GM21619 (cell line): ENCODE data around the gene TUBGCP2.

Experiments used
- ATAC-seq: cut with Tn5 transposase; IDR thresholded peaks from one replicate; pipeline ENCODE4 v1.9.1; 2021; ENCODE audit not compliant: unreplicated experiment

TUBGCP2 gene

DNA sequence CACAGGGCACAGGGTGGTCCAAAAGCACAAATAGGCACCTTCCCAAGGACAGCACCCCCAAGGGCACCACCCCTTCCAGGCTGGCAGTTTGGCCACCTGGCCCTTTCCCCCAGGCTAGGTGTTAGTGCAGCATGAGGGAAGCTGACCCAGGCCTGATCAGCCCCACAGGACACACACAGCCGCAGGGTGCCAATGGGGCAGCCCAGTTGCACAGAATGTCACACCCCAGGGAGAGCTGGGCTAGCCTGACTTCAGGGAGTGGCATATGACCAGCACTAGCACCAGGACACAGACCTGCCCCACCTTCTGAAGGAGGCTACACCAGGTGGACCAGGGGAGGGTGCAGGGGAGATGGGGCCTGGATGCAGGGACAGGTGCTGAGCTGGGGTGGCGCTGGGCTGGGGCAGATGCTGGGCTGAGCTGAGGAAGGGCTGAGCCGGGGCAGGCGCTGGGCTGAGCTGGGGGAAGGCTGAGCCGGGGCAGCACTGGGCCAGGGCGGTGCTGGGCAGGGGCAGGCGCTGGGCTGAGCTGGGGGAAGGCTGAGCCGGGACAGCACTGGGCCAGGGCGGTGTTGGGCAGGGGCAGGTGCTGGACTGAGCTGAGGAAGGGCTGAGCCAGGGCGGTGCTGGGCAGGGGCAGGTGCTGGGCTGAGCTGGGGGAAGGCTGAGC lies 28.1 kb downstream of the TUBGCP2 start:
- no peak for ATAC-seq

DNA sequence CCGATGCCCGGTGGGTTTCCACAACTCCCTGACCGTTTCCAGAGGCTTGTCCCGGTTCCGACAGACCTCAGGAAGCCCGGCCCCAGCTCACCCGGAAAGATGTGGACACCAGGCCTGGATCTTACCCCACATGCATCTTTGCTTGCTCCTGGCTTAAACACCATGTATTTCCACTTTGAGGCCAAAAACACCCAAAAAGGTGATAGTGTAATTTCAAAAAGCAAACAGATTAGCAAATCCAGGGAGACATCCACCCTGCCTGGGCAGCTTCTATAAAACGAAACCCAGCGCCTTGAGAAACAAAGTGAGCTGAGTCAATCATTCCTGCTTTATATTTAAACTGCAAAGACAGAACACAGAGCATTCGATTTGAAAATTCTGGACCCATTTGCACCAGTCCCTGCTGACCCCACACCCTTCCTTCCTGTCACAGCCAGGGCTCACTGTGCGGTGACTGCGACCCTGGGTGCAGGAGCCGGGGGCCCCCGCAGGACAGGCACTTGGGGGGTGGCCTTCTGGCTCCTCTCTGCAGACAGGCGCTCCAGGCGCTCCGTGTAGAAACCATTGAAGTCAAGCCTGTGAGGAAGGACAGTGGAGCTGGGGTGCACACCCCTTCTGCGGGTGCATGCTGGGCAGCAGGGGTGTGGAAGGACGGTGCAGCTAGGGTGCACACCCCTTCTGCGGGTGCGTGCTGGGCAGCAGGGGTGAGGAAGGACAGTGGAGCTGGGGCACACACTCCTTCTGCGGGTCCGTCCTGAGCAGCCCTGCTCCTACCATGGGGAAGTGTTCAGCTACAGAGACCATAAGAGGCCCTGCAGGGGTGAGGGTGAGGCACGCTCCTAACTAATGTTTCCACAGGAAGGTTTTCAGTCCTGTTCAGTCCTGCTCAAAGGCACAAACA lies 29.1 kb downstream of the TUBGCP2 start:
- no peak for ATAC-seq

DNA sequence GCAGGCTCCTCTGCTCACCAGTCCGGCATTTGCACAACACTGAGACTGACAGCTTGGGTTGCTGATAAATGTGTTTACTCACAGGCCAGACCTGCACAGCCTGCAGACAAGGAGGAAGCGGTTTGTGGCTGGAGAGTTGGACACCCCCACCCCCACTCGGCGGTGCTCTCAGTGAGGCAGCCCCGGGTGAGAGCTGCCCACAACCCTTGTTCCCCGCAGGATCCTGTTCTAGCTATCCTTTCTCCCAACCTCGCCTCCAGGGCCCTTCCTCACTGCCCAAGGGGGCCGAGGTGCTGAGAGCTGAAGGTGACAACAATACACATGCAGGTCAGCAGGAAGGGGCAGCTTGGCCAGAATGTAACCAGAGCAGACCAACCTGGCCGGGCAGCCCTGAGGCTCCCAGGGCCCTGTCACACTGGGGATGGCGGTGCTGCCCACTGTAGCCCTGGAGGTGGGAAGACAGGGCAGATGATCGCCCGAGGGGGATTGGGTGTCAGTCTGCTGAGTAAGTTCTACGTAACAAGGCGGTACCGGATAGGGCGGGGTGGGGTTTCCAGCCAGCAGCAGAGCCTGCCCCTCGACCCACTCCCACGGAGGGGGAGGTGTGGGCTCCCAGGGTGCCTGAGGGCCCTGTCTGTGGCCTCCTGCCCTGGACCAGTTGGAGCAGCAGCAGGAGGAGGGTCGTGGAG lies 30.0 kb downstream of the TUBGCP2 start:
- peak; percentile 40 for ATAC-seq

DNA sequence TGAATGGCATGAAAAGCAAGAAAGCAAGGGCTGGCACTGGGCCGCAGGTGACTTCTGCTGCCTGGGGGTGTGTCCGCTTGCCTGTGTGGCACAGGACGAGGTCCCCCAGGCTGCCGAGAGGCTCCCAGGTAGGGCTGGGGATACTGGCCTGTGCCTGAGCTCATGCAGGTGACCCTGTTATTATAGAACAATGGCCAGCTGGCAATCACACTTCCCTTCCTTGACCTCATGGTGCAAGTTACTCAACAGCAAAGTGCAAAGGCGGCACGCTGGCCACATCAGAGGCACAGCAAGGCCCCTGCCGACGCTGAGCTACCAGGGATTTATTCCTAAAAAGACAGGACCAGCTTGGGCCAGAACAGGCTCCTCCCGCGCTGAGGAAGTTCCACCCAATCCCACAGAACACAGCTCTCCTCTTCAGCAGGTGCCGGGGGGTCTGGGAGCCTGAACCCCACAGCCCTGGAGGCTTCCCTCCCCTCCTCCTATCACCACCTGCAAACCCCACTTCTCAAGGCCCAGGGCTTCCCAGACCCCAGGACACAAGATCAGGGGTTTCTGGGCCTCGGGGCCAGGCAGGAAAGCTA lies 30.6 kb downstream of the TUBGCP2 start:
- no peak for ATAC-seq

DNA sequence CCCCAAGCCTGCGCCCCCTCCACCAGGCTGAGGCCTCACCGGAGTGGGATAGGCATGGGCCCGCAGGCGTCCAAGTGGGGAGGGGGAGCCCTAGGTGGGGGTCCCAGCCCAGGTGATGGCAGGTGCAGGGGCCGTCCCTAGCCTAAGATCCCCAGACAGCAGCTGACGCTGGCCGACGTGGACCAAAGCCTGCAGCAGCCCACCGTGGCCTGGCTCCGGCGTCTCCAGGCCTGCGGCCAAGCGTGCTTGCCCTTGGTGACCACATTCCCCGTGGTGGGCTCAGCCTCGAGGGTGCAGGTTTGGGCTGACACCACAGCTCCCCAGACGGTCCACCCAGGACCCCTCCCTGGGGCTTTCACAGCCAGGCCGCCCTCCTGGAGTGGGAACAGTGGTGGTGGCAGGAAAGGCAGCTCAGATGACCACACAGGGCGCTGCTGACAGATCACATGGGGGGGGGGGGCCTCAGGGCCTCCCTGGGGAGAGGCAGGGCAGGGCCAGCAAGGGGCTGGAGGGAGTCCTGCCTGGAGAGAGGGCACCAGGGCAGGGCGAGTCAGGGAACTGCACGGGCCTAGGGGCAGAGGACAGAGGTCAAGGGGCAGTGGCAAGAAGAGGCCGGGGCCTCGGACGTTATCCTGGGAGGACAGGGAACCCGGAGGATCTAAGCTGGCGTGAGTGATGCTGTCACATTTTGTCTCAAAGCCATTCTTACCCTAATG lies 31.2 kb downstream of the TUBGCP2 start:
- ATAC-seq = no peak

DNA sequence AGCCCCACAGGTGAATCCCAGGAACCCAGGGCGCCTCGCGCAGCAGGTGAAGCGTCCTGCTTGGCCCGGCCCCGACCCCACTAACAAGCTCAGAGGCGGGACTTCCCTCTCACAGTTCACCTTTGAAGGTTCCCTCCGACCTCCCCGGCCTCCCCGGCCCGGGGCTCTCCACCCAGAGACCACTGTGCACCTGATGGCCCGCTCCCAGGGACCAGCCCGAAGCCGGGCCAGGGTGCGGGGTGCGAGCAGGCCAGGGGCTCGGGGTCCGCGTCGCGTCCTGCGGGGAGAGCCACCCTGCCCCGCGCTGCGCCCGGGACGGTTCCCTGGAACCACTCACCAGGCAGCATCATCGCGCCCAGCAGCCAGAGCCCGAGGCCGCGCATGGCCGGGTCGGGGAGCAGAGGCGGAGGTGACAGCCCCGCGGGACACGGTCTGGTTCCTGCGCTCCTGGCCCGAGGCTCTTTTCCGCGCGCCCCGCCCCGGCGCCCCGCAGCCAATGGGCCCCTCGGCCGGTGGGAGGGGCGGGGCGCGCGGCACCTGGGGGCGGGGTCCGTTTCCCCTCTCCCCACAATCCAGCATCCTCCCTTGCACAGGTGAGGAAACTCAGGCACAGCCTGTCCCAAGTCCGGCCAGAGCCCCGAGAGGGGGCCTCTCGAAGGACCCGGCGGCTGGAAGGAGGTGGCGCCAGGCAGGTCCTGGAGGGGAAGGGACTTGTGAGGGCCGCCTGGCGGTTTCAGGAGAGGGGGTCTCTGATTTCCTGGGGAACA lies 32.1 kb downstream of the TUBGCP2 start, which contains the start of gene ADAM8:
TSS of gene ADAM8 (minus strand) at position 434 of the 767 bp plus-strand sequence. CDS start at position 383, 51 bp downstream.
- ATAC-seq = peak; percentile 46

DNA sequence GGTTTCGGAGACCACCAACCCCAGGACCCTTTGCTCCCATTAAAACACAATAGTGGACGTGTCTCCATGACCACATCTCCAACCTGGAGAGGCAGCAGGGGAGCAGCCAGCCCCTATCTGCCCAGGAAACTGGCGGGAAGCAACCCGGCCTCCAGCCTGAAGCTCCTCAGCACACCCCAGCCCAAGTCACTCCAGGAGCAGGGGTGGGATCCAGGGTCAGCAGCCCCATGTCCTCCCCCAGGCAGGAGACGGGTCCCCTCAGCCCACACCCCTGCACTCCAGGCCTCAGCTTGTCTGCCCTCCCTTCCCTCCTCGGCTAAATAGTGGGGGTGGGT lies 32.6 kb downstream of the TUBGCP2 start:
- ATAC-seq = peak; percentile 0

DNA sequence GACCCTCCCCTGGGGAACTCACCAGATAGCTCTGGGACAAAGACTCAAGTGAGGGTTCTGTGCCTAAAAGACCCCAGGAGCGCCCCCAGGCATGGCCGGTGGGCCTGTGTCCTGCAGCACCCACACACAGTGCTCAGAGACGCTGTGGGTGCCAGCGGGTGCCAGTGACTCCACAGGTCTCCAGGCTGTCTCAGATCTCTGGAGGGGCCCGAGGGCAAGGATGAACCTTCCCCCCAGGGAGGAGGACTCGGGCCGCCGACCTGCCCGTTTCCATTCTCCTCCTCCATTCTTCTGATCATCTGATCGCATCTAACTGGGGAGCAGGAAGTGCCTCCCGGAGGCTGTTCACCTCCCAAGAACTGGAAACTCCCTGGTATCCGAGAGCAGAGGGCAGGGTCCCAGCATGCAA lies 33.0 kb downstream of the TUBGCP2 start:
- peak; percentile 26 for ATAC-seq

DNA sequence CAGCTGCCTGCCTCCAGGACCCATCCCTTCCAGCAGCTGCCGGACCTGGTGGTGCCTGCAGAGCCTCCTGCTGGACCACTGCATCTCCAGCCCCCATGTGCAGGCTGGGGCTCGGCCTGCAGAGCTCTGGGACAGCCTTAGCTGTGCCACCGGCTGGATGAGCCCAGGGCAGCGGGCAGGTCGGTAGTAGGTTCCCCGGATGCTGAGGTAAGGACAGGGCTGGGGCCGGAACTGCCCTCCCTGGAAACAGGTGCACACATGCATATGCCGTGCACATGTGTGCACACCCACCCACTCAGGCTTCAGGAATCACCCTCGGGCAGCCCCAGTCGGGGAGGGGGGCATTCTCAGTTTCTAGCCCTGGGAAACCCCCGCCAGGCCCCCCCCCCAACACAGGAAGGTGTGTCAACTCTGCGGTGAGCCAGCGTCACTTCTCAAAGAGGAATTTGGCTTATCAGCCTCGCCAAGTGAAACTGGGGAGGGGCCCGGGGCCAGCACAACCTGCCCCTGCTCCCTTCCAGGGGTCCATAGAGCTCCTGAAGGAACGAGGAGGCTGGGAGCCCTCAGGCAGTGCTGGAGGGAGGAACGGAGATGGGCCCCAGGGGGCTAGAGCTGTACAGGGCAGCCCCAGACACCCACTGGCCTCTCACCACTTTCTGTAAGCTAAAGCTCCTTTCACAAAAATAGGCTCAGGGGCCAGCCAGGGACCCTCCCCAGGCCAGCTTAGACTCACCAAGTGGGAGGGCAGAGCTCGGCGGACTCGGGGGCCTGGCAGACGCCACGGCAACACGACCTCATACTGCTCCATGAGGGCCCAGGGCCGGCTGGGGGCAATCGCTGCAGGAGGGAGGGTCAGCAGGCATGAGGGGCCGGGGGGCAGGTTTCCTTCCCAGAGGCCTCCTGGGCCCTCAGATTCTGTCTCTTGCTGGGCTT lies 33.7 kb downstream of the TUBGCP2 start:
- ATAC-seq = peak; percentile 45

DNA sequence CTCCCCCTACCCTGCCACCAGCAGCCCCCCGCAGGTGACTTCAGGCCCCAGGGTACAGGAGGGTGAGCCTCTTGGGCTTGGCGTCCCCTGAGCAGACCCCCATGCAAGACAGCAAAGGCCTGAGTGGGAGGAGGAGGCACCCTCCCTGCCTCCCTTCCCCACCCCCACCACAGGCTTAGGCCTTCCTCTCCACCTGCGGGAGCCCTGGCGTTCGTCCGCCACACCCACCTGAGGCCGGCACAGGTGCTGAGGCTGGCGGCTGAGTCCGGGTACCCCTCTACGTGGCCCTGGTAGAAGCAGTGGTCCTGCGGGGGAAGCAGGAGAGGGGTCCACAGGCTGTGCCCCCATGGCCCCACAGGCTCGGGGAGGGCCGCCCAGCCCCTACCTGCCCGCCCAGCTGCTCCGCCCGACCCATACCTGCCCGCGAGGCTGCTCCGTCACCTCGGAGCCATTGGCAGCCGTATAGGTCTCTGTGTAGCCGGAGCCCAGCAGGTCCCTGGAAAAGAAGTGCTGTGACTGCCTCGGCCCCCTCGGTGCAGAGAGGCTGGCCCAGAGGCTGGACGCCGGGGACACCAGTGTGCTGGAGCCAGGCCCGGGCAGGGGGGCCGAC lies 35.0 kb downstream of the TUBGCP2 start:
- ATAC-seq = no peak

DNA sequence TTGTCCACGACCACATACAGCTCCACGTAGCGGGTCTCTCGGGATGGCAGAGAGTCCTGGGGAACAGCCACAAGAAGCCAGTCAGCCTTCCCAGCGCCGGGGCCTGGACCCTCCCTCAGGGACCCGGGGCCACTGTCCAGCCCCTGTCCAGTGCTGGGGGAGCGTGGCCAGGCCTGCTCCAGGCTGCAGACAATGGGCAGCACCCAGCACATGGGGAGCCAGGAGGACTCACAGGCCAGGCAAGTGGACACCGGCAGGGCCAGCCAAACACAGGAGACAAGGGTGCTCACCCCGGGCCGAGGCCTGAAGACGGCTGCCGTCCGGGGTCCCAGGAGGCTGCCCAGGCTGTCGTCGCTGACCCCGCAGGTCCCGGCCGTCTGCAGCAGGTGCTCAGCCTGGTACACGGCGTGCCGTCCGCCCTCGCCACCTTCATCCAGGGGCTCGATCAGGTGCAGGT lies 35.7 kb downstream of the TUBGCP2 start:
- no peak for ATAC-seq

DNA sequence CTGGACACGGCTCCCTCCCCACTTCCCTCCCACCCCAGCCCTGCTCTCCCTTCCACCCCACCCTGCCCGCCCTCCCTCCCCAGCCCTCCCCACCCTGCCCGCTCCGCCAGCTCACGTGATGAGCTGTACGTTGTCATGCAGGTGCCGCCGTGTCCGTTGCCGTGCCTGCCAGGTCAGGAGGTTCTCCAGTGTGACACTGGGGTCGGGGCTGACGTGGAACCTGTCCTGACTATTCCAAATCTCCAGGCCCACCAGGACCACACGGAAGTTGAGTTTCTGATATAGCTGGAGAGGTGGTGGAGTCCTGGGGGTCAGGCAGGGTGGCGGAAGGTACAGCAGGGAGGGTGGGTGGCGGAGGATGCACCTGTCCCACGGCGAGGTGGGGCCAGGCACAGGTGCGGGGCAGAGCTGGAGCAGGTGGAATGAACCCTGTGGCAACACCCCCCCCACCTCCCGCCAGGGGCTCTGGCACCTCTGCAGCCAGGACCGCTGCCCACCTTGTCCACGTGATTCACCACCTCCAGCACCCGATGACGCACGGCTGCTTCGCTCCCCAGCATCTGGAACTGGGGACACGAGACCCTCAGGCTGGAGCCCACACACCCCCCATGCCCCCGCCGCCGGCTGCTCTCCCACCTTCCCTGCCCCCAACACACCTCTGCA lies 36.2 kb downstream of the TUBGCP2 start:
- no peak for ATAC-seq

DNA sequence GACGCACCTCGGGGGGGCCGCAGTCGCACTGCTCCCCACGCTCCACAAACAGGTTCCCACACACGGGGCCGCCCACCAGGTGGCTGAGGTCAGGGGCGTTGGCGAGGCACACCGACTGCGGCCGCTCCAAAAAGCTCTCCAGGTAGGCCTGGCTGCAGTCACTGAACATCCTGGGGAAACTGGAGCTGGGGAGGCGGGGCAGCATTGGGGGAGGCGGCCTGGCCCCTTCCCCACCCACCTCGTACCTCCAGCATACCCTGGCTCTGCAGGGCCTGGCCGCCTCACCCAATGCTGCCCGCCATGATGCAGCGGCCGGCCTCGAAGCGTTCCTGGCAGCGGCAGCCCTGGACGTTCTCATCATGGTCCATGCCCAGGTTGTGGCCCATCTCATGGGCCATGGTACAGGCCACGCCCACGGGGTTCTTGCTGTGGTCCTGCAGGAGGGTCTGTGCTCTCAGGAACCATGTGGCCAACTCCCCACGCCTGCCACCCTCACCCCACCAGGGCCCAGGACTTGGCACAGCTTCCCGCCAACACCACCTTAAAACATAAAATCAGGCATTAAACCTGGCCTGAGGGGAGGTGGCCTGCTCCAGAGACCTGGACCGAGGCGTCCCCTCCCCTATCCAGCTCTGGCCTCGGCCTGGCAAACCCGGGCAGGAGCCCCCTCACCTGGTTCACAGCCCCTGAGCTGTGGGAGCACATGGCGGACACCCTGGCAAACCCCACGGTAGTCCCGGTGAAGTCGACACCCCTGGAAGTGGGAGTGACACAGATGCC lies 37.0 kb downstream of the TUBGCP2 start:
- ATAC-seq = no peak

DNA sequence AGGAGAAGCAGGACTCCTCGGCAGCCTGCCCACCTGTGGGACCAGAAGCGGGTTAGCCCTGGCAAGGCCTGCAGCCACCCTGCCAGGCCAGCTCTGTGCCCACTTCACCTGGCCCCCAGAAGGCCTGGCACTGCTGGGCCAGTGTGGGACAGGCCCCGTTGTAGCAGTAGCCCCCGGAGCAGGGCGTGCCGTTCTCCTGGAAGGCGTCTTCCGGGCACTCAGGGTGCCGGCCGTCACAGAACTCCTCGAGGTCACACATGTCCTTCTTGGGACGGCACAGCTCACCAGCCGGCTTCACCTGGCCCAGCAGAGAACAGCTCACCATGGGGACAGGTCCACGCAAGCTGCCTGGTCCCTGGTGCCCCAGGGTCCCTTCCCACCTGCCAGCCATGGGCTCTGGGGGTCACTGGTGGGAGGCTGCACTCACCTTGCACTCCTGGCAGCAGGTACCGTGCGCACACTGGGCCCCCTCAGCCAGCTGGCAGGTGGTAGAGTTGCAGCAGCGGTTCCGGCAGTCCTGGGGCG lies 37.8 kb downstream of the TUBGCP2 start:
- no peak for ATAC-seq

DNA sequence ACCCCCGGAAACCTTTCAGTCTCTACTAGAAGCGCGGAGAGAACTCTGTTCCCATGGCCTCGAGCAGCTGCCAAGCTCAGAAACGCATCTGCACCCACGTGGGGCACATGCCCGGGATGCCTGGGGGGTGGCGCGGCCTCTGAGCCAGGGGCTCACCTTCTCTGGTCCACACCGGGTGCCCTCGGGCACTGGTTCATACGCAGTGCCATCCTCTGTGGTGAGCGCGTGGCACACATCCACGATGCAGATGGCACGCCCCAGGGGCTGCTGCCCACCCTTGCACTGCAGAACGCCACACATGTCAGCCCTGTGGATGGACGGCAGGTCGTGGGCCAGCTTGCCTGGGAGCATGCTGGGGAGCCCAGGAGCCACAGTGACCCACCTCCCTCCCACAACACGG lies 38.5 kb downstream of the TUBGCP2 start:
- ATAC-seq = no peak

DNA sequence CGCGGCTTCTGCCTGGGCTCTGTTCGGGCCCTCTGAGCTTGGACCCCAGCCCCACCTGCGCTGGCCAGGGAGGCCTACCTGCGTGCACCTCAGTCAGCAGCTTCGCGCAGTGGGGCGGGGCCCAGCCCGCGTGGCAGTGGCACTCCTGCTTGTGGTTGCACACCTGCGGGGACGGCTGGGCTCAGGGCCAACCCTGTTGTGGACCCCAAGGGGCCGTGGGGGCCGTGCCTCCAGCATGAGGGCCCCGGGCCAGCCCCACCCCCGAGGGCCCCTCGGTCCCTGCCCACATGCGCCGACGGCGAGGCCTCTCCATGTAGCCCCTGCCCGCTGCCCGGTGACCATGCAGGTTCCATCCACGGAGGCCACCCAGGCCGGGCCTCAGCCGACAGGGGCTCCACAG lies 39.3 kb downstream of the TUBGCP2 start:
- no peak for ATAC-seq

DNA sequence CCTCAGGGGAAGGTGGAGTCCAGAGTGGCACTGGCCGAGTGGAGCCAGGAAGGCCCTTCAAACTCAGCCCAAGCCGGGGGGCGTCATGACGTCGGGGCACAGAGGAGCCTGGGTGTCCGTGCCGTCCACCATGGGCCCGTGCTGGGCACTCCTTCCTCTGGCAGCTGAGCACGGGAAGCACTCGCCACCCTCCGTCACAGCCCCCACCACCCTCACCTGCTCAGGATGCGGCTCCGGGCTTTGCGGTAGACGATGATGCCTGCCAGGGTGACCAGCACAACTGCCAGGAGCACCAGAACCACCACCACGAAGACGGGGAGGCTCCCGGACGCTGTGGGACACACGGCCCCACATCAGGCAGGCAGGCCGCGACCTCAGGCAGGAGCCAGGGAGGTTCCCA lies 40.1 kb downstream of the TUBGCP2 start:
- no peak for ATAC-seq
